GM12878 (cell line): ENCODE data around the gene LCN9. TPM values are rescaled to one million over a fixed set of nuclear protein-coding genes. Genes with fewer than 3 reads are reported as not detected.

Experiments used
- ATAC-seq: fragments of 200-7000 bp; cut with Tn5 transposase; 3 replicates; pipeline ENCODE4 v1.9.1; 2020; ENCODE audit warnings: mild to moderate bottlenecking, moderate library complexity
- BruUV-seq: library from RNA; stranded (reverse); fragments of 400-500 nt; replicated peaks from 2 replicates; lab custom pipeline; 2021; lab: Mats Ljungman, UMichigan
- CTCF ChIA-PET: fragments of 300-600 bp; sonication (Branson Sonifier 250); formaldehyde crosslinking; extraction: SDS; loops from one replicate; lab custom pipeline; 2021; ENCODE audit warnings: inconsistent platforms; lab: Yijun Ruan, JAX
- POLR2A ChIA-PET: fragments of 350-600 bp; formaldehyde crosslinking; extraction: SDS; loops from one replicate; lab custom pipeline; 2021; ENCODE audit warnings: inconsistent platforms; lab: Charles Lee
- RAD21 ChIA-PET: fragments of 300-600 bp; sonication (Branson Sonifier 250); formaldehyde crosslinking; loops from one replicate; lab custom pipeline; 2023; ENCODE audit warnings: antibody characterized with exemption; ENCODE audit not compliant: unreplicated experiment; lab: Charles Lee
- SMC1A ChIA-PET: fragments of 300-600 bp; sonication (Branson Sonifier 250); formaldehyde crosslinking; loops from one replicate; lab custom pipeline; 2023; ENCODE audit not compliant: unreplicated experiment, uncharacterized antibody; lab: Charles Lee
- DNase-seq: peaks from one replicate; pipeline ENCODE4 v3.0.0-alpha.2; 2011; ENCODE audit warnings: low read depth, low spot score
- FAIRE-seq: peaks from 3 replicates; lab custom pipeline; 2011; peaks lifted over from hg19 to GRCh38; lab: Jason Lieb, UNC
- H2AFZ ChIP-seq: 2 replicates; pipeline ENCODE4 v1.6.0; 2011; ENCODE audit warnings: low read depth, low read length, control low read depth; ENCODE audit not compliant: control insufficient read depth
- H3K27ac ChIP-seq: 2 replicates; pipeline ENCODE4 v1.5.1; 2011; ENCODE audit warnings: control low read depth; ENCODE audit not compliant: control insufficient read depth, insufficient read depth
- H3K27me3 ChIP-seq, 2 experiments: replicated peaks in 1 of 2; 2 replicates each; pipeline versions ENCODE4 v1.6.0 to v1.6.1; 2011; ENCODE audit warnings: low read length in 1 of 2; ENCODE audit not compliant: control insufficient read depth in 2 of 2, insufficient read depth in 2 of 2
- H3K36me3 ChIP-seq, 2 experiments: 2 replicates each; pipeline ENCODE4 v1.5.1; 2011; ENCODE audit warnings: low read length in 1 of 2; ENCODE audit not compliant: control insufficient read depth in 2 of 2, insufficient read depth in 2 of 2
- H3K4me1 ChIP-seq: 2 replicates; pipeline ENCODE4 v1.6.1; 2011; ENCODE audit warnings: mild to moderate bottlenecking, low read length, moderate library complexity, mixed read lengths; ENCODE audit not compliant: control insufficient read depth, insufficient read depth
- H3K4me2 ChIP-seq: 2 replicates; pipeline ENCODE4 v1.6.0; 2011; ENCODE audit warnings: control low read depth; ENCODE audit not compliant: control insufficient read depth, insufficient read depth
- H3K4me3 ChIP-seq: fragments of 200-600 bp; sonication (generic); 2 replicates; pipeline ENCODE4 v1.5.1; 2016
- H3K79me2 ChIP-seq: 2 replicates; pipeline ENCODE4 v1.6.0; 2011; ENCODE audit warnings: low read length; ENCODE audit not compliant: control insufficient read depth, insufficient read depth
- H3K9ac ChIP-seq: 2 replicates; pipeline ENCODE4 v1.8.0; 2011; ENCODE audit warnings: low read length, control low read depth, mixed read lengths; ENCODE audit not compliant: control insufficient read depth, insufficient read depth
- H3K9me3 ChIP-seq: replicated peaks from 3 replicates; pipeline ENCODE4 v1.5.1; 2011; ENCODE audit warnings: mild to moderate bottlenecking, low read length; ENCODE audit not compliant: control insufficient read depth, insufficient read depth
- H4K20me1 ChIP-seq: 2 replicates; pipeline ENCODE4 v1.6.0; 2011; ENCODE audit not compliant: control insufficient read depth, insufficient read depth
- EGR1 ChIP-seq, 2 experiments: IDR thresholded peaks; 1 replicate in 1 of 2; 2 replicates in 1 of 2; pipeline ENCODE4 v1.6.1; 2011 to 2012; ENCODE audit warnings: low read depth in 2 of 2, low read length in 2 of 2, borderline replicate concordance in 1 of 2, mild to moderate bottlenecking in 1 of 2, moderate library complexity in 1 of 2
- NR2F1 ChIP-seq: fragments of 450-650 bp; conservative IDR thresholded peaks from 2 replicates; pipeline ENCODE4 v1.6.1; 2017; ENCODE audit warnings: mild to moderate bottlenecking
- REST ChIP-seq: IDR thresholded peaks from 2 replicates; pipeline ENCODE4 v1.6.1; 2012; ENCODE audit warnings: mild to moderate bottlenecking, low read depth, low read length
- WGBS: methylation state at CpG from one replicate; pipeline ENCODE4 v1.1.6; 2016; ENCODE audit warnings: low lambda C conversion rate; ENCODE audit not compliant: insufficient replicate concordance, insufficient coverage; ENCODE audit errors: missing lambda C conversion rate; 5-methylcytosine and 5-hydroxymethylcytosine counted together
- in situ Hi-C: fragments of 300-500 bp; cut with MboI; formaldehyde crosslinking; loops from 9 replicates; pipeline ENCODE4 v1.14.3; 2018; ENCODE audit warnings: mixed read lengths
- intact Hi-C: fragments of 100-400 bp; cut with micrococcal nuclease; formaldehyde crosslinking; loops from one replicate; pipeline ENCODE4 v1.14.2; 2022; ENCODE audit not compliant: unreplicated experiment
- polyA plus RNA-seq, 11 experiments: library from polyadenylated mRNA; depleted of rRNA in 4 of 11; unstranded in 6 of 11; stranded (reverse) in 5 of 11; fragments of >200 nt; fragmentation: Nextera tagmentation in 4 of 11; fragmentation: Illumina TruSeq in 1 of 11; extraction: Ambion mirVana in 4 of 11; extraction: Trizol in 1 of 11; gene quantifications; 1 replicate in 1 of 11; 2 replicates in 10 of 11; pipeline versions ENCODE4 v1.2.1 to v1.2.3, GENCODE V29; 2011 to 2016; ENCODE audit warnings: inconsistent platforms in 2 of 11, missing spikeins in 2 of 11, low read depth in 1 of 11
- total RNA-seq, 4 experiments: library from RNA; depleted of rRNA in 3 of 4; stranded (reverse); fragments of >200 nt in 3 of 4; fragmentation: Illumina TruSeq in 1 of 4; extraction: Trizol in 1 of 4; gene quantifications; 2 replicates each; pipeline versions ENCODE4 v1.2.1 to v1.2.3, GENCODE V29; 2013 to 2021

Gene LCN9
- total and polyA plus RNA-seq, 10 of the 15 experiments (the other 5 are each of a cell fraction or from before 2014, with no cell fraction given): not detected

GRCh38 chr9:135714242-135715055, 51.3 kb downstream of the LCN9 start:
- ATAC-seq: no peak
- Histone ChIP-seq H3K27me3 (peaks cover 0 to 7% of the 10 kb centered on the region in 2 experiments; a peak in 2 of 4 replicates), H3K4me2 (no peak overlapping the region), H3K79me2 (no peaks in the 10 kb centered on the region), H4K20me1 (no peaks in the 10 kb centered on the region), H3K36me3 (no peaks in the 10 kb centered on the region), H3K9ac (no peak overlapping the region), H3K27ac (no peak overlapping the region), H3K9me3 (no peaks in the 10 kb centered on the region), H2AFZ (no peak overlapping the region), H3K4me3 (no peak overlapping the region), H3K4me1 (no peaks in the 10 kb centered on the region)
- RAD21 ChIA-PET: no interaction called here
- in situ Hi-C loops: no loop called here
- FAIRE-seq: no peak
- CTCF ChIA-PET: no interaction called here
- 54% methylated on average over 7 of the region's 103 CpGs for WGBS
- POLR2A ChIA-PET: no interaction called here
- no peak for DNase-seq
- SMC1A ChIA-PET: no interaction called here
- intact Hi-C loops: no loop called here
- no TSS peak for BruUV-seq
- peak; percentile 78 for TF ChIP-seq REST
- TF ChIP-seq NR2F1: no peak
- TF ChIP-seq EGR1 (IDR thresholded peaks at IDR 0.05; ENCODE audit: borderline replicate concordance in 1 of 2, low read depth in 2 of 2, low read length in 2 of 2): 0 out of 3 replicates have a peak, but pooled peaks of 1 of the 2 experiments have one; percentile 19
